Left lung (tissue), 10 donors: Measurements from ENCODE around the gene LAMA5. TPM values are rescaled to one million over a fixed set of nuclear protein-coding genes. Genes with fewer than 3 reads are reported as not detected.

Experiments used
- ATAC-seq: fragments of 200-7000 bp; cut with Tn5 transposase; one replicate; pipeline ENCODE4 v1.9.1; 2020; ENCODE audit warnings: moderate library complexity
- DNase-seq, 4 donors: peaks; one replicate each; pipeline ENCODE4 v3.0.0-alpha.2; 2013 to 2020
- H3K27ac ChIP-seq, 2 donors: fragments of 200-600 bp; sonication (generic) in 1 of 2; one replicate each; pipeline versions ENCODE4 v1.5.0 to v1.8.0; 2020 to 2021
- H3K27me3 ChIP-seq, 2 donors: fragments of 200-600 bp; sonication (generic) in 1 of 2; one replicate each; pipeline versions ENCODE4 v1.5.0 to v1.8.0; 2020 to 2021
- H3K36me3 ChIP-seq, 2 donors: fragments of 200-600 bp; sonication (generic) in 1 of 2; one replicate each; pipeline versions ENCODE4 v1.5.0 to v1.8.0; 2020 to 2021
- H3K4me1 ChIP-seq, 2 donors: fragments of 200-600 bp; one replicate each; pipeline ENCODE4 v1.8.0; 2021
- H3K4me3 ChIP-seq, 2 donors: fragments of 200-600 bp; sonication (generic) in 1 of 2; one replicate each; pipeline versions ENCODE4 v1.5.0 to v1.8.0; 2020 to 2021; ENCODE audit warnings: mild to moderate bottlenecking in 1 of 2
- H3K9me3 ChIP-seq, 2 donors: fragments of 200-600 bp; sonication (generic) in 1 of 2; one replicate each; pipeline versions ENCODE4 v1.5.0 to v1.8.0; 2020 to 2021
- intact Hi-C, 2 donors: fragments of 100-400 bp; cut with DNase I; formaldehyde crosslinking; loops; one replicate each; pipeline versions ENCODE4 v1.11.2 to v1.14.2; 2022
- polyA plus RNA-seq, 6 donors: library from polyadenylated mRNA; unstranded; fragments of 120-200 nt; gene quantifications; one replicate each; pipeline ENCODE4 v1.2.1, GENCODE V29; 2013; ENCODE audit not compliant: insufficient read length in 6 of 6
- total RNA-seq, 2 donors: library from RNA; stranded (reverse); fragmentation: NEBNext Ultra II Directional; extraction: Animal tissue kit (Norgen Biotek cat#: 25700); gene quantifications; one replicate each; pipeline ENCODE4 v1.2.1, GENCODE V29; 2021
- TF ChIP-seq, protein P1 (sequence below), 2 donors: fragments of 200-600 bp; sonication (generic) in 1 of 2; IDR thresholded peaks; one replicate each; pipeline versions ENCODE4 v1.5.0 to v1.8.0; 2021; ENCODE audit warnings: antibody characterized with exemption in 2 of 2
- donor health status: DM: no; HTN: yes; CAD: no.
- donor health status: DM: no; HTN: no; CAD: no.

Gene LAMA5
- total and polyA plus RNA-seq, 8 donors, result 123 to 267 (median 158) TPM

DNA sequence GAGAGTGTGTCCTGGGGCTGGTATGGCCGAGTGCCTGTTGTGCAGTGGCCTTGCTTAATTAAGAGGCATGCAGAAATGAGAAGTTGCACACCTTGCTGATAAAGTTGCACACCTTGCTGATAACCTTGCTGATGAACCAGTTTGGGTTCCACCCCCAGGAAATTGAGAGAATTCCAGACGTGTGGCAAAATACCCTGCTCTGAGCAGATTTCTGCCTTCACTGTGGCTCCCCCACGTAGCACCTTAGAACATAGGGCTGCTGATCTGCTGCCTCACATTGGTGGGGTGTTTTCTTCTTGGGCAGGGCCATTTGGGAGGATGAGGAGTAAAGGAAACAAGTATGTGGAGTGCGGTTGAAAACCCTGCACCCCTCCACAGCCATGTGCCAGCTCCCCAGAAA lies 86.8 kb downstream of the LAMA5 start:
- Histone ChIP-seq H3K4me1 (no peaks in the 10 kb centered on the region), H3K4me3 (no peak overlapping the region), H3K27ac (no peak overlapping the region), H3K36me3 (peaks cover 0 to 87% of the 10 kb centered on the region in 2 donors), H3K9me3 (no peaks in the 10 kb centered on the region), H3K27me3 (no peaks in the 10 kb centered on the region)
- TF ChIP-seq, protein P1, sequence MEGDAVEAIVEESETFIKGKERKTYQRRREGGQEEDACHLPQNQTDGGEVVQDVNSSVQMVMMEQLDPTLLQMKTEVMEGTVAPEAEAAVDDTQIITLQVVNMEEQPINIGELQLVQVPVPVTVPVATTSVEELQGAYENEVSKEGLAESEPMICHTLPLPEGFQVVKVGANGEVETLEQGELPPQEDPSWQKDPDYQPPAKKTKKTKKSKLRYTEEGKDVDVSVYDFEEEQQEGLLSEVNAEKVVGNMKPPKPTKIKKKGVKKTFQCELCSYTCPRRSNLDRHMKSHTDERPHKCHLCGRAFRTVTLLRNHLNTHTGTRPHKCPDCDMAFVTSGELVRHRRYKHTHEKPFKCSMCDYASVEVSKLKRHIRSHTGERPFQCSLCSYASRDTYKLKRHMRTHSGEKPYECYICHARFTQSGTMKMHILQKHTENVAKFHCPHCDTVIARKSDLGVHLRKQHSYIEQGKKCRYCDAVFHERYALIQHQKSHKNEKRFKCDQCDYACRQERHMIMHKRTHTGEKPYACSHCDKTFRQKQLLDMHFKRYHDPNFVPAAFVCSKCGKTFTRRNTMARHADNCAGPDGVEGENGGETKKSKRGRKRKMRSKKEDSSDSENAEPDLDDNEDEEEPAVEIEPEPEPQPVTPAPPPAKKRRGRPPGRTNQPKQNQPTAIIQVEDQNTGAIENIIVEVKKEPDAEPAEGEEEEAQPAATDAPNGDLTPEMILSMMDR (IDR thresholded peaks at IDR 0.05), result no peak
- intact Hi-C loops, result no loop called here
- DNase-seq (no peak), ATAC-seq (no peak)

DNA sequence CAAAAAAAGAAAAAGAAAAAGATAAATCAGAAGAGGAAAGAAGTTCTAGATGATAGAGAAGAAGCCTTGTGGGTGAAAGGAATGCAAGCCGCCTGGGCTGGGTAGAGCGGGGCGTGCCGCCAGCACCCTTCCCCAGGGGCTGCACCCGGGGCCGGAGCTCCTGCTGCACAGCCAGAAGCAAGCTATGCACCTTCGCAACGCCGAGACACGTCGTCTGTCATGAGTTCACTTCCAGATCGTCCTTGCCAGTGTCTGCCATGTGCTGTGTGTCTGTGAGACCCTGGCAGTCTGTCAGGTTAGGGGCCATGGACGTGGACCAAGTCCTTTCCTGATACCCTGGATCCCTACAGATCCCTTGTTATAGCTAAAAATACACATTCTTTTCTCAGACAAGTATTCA lies 89.9 kb downstream of the LAMA5 start:
- H3K27ac ChIP-seq, result no peak overlapping the region
- no peak overlapping the region for H3K4me3 ChIP-seq
- TF ChIP-seq, protein P1 (IDR thresholded peaks at IDR 0.05), result no peak
- DNase-seq (no peak), ATAC-seq (no peak)
- intact Hi-C loops, result no loop called here
- no peaks in the 10 kb centered on the region for H3K9me3 ChIP-seq
- no peaks in the 10 kb centered on the region for H3K4me1 ChIP-seq
- no peaks in the 10 kb centered on the region for H3K27me3 ChIP-seq
- H3K36me3 ChIP-seq, result peaks cover 0 to 86% of the 10 kb centered on the region in 2 donors

DNA sequence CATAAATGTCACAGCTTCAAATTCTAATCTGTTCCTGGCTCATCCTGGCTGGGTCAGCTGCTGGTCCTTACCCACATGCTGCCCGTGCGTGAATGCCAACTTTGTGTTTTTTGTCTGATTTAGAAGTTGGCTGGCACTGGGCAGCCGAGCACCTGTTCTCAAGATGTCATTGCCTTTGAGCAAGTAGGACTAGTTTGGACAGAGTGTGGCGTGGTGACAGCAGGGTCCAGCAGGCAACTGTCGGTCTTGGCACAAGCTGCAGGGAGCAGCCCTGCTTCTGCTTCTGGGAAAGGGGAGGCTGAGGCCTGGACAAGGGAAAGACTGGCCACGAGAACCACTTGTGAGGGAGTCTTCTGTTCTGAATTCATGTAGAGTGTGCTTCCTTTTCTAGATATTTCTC lies 90.7 kb downstream of the LAMA5 start:
- TF ChIP-seq, protein P1 (IDR thresholded peaks at IDR 0.05), result no peak
- no peak for ATAC-seq
- peaks cover 0 to 86% of the 10 kb centered on the region in 2 donors for H3K36me3 ChIP-seq

DNA sequence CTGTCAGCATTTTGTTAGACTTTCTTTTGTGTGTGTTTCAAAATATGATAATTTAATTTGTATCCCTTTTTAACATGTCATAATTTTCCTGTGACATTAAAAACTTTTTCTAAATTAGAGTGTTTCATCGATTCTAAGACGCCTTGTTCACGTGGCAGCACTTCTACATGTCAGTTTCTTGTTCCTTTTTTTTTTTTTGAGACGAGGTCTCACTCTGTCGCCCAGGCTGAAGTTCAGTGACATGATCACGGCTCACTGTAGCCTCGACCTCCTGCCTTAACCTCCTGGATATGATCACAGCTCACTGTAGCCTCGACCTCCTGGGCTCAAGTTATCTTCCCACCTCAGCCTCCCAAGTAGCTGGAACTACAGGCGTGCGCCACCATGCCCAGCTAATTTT lies 91.9 kb downstream of the LAMA5 start:
- DNase-seq, result no peak
- TF ChIP-seq, protein P1 (IDR thresholded peaks at IDR 0.05), result no peak
- peaks cover 0 to 78% of the 10 kb centered on the region in 2 donors for H3K36me3 ChIP-seq
- intact Hi-C loops, result no loop called here
- no peaks in the 10 kb centered on the region for H3K27me3 ChIP-seq
- no peaks in the 10 kb centered on the region for H3K9me3 ChIP-seq
- H3K27ac ChIP-seq, result no peak overlapping the region
- no peak overlapping the region for H3K4me3 ChIP-seq
- H3K4me1 ChIP-seq, result no peaks in the 10 kb centered on the region
- ATAC-seq, result no peak

More for the DNA sequence above, 90.7 kb downstream of the LAMA5 start:
- no peaks in the 10 kb centered on the region for H3K27me3 ChIP-seq
- DNase-seq, result no peak
- H3K4me1 ChIP-seq, result no peaks in the 10 kb centered on the region
- intact Hi-C loops, result no loop called here
- no peaks in the 10 kb centered on the region for H3K9me3 ChIP-seq
- no peak overlapping the region for H3K27ac ChIP-seq
- no peak overlapping the region for H3K4me3 ChIP-seq

DNA sequence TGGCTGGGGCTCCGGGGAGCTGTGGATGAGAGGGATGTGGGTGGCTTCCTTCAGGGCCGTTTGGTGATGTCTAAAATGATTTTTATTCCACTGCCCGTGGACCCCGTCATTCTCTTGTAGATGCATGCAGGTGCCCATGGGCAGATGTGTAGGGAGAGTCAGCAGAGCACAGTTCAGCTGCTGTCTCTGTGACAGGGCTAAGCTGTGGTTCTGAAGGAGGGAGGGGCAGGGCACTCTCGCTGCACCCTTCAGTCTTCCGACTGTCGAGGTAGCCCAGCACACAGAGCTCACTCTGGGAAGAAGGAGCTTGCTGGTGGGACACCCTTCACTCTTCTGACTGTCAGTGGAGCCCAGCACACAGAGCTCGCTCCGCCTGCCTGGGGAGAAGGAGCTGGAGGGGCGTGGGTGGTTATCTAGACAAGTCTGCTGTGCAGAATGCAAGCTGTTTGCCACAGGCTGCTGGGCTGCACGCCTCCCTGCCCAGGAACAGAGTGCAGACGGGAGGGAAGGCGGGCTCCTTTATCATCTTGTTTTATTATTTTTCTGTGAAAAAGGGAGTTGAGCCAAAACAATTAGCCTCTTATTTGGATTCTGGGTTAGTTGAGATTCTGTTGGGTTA lies 92.7 kb downstream of the LAMA5 start:
- ATAC-seq, result no peak
- intact Hi-C loops, result no loop called here

More for the DNA sequence above, 92.7 kb downstream of the LAMA5 start:
- H3K36me3 ChIP-seq, result peaks cover 0 to 78% of the 10 kb centered on the region in 2 donors
- no peak overlapping the region for H3K27ac ChIP-seq
- H3K4me1 ChIP-seq, result no peaks in the 10 kb centered on the region
- no peak overlapping the region for H3K4me3 ChIP-seq
- no peak for DNase-seq
- no peaks in the 10 kb centered on the region for H3K27me3 ChIP-seq
- TF ChIP-seq, protein P1 (IDR thresholded peaks at IDR 0.05), result no peak
- no peaks in the 10 kb centered on the region for H3K9me3 ChIP-seq
